Neural cell (in vitro differentiated cells): ENCODE results near the gene ENHO. TPM values are rescaled to one million over a fixed set of nuclear protein-coding genes. Genes with fewer than 3 reads are reported as not detected.

Experiments used
- H2AFZ ChIP-seq: fragments of 200-600, 300-800 bp; sonication (generic), shearing (Covaris generic); 2 replicates; pipeline ENCODE4 v1.6.0; 2014; ENCODE audit warnings: low read depth, mild to moderate bottlenecking, antibody characterized with exemption, low read length, moderate library complexity
- H3F3A ChIP-seq: fragments of 200-600 bp; shearing (Covaris generic); 2 replicates; pipeline ENCODE4 v1.6.1; 2016; ENCODE audit warnings: mild to moderate bottlenecking, moderate library complexity, mixed read lengths, antibody characterized with exemption, low read length; ENCODE audit not compliant: insufficient read depth, poor library complexity, severe bottlenecking
- H3K27ac ChIP-seq: fragments of 200-600, 300-800 bp; sonication (generic), shearing (Covaris generic); 2 replicates; pipeline ENCODE4 v1.5.1; 2014; ENCODE audit warnings: mild to moderate bottlenecking, low read length, moderate library complexity
- H3K27me3 ChIP-seq: fragments of 300-800, 200-600 bp; sonication (generic), shearing (Covaris generic); 2 replicates; pipeline ENCODE4 v1.6.0; 2014; ENCODE audit warnings: mild to moderate bottlenecking, low read depth, low read length, moderate library complexity; ENCODE audit not compliant: insufficient read depth
- H3K36me3 ChIP-seq: fragments of 300-800, 200-600 bp; sonication (generic), shearing (Covaris generic); 2 replicates; pipeline ENCODE4 v1.5.1; 2014; ENCODE audit warnings: mild to moderate bottlenecking, antibody characterized with exemption, low read length, moderate library complexity; ENCODE audit not compliant: insufficient read depth
- H3K4me2 ChIP-seq: fragments of 300-800, 200-600 bp; sonication (generic), shearing (Covaris generic); 2 replicates; pipeline ENCODE4 v1.6.0; 2014; ENCODE audit warnings: mild to moderate bottlenecking, low read length
- H3K4me3 ChIP-seq: fragments of 300-800, 200-600 bp; sonication (generic), shearing (Covaris generic); 2 replicates; pipeline ENCODE4 v1.5.1; 2014; ENCODE audit warnings: mild to moderate bottlenecking, low read length, moderate library complexity
- H3K79me2 ChIP-seq: fragments of 200-600 bp; shearing (Covaris generic); replicated peaks from 2 replicates; pipeline ENCODE4 v1.6.0; 2014; ENCODE audit warnings: mild to moderate bottlenecking, low read length, moderate library complexity; ENCODE audit not compliant: insufficient read depth
- H3K9ac ChIP-seq: fragments of 300-800, 200-600 bp; sonication (generic), shearing (Covaris generic); 2 replicates; pipeline ENCODE4 v1.6.1; 2016; ENCODE audit warnings: mild to moderate bottlenecking, low read length, mixed read lengths
- H3K9me2 ChIP-seq: fragments of 200-600 bp; shearing (Covaris generic); 2 replicates; pipeline ENCODE4 v1.6.1; 2016; ENCODE audit warnings: mild to moderate bottlenecking, low read length, mixed read lengths; ENCODE audit not compliant: insufficient read depth
- H3K9me3 ChIP-seq: fragments of 200-600, 300-800 bp; sonication (generic), shearing (Covaris generic); 2 replicates; pipeline ENCODE4 v1.6.1; 2016; ENCODE audit warnings: mild to moderate bottlenecking, mixed run types, low read length, moderate library complexity, mixed read lengths
- H4K20me1 ChIP-seq: fragments of 200-600 bp; shearing (Covaris generic); 2 replicates; pipeline ENCODE4 v1.6.1; 2016; ENCODE audit warnings: mild to moderate bottlenecking, mixed run types; ENCODE audit not compliant: insufficient read depth
- EP300 ChIP-seq: fragments of 450-650 bp; conservative IDR thresholded peaks from 2 replicates; pipeline ENCODE4 v1.6.1; 2014; ENCODE audit warnings: antibody characterized with exemption, mild to moderate bottlenecking, moderate library complexity; ENCODE audit not compliant: poor library complexity, severe bottlenecking
- EZH2 ChIP-seq: fragments of 200-600, 300-800 bp; shearing (Covaris generic), sonication (generic); IDR thresholded peaks from 2 replicates; pipeline ENCODE4 v1.6.1; 2014; ENCODE audit warnings: antibody characterized with exemption, low read length, borderline replicate concordance, mild to moderate bottlenecking; ENCODE audit not compliant: insufficient read depth, poor library complexity, severe bottlenecking
- MXI1 ChIP-seq: fragments of 450-650 bp; conservative IDR thresholded peaks from 2 replicates; pipeline ENCODE4 v1.6.1; 2014; ENCODE audit warnings: antibody characterized with exemption, mild to moderate bottlenecking; ENCODE audit not compliant: poor library complexity, severe bottlenecking
- POLR2AphosphoS5 ChIP-seq: IDR thresholded peaks from 2 replicates; pipeline ENCODE4 v1.6.1; 2012
- RAD21 ChIP-seq: fragments of 450-650 bp; conservative IDR thresholded peaks from 2 replicates; pipeline ENCODE4 v1.6.1; 2014; ENCODE audit warnings: antibody characterized with exemption, mild to moderate bottlenecking, moderate library complexity
- SMC3 ChIP-seq: fragments of 450-650 bp; conservative IDR thresholded peaks from 2 replicates; pipeline ENCODE4 v1.6.1; 2014; ENCODE audit warnings: antibody characterized with exemption, mild to moderate bottlenecking, moderate library complexity; ENCODE audit not compliant: poor library complexity
- TAF1 ChIP-seq: IDR thresholded peaks from 2 replicates; pipeline ENCODE4 v1.6.1; 2012; ENCODE audit warnings: low read depth
- polyA plus RNA-seq: library from polyadenylated mRNA; depleted of rRNA; stranded (reverse); fragments of >200 nt; gene quantifications from 2 replicates; pipeline ENCODE4 v1.2.3, GENCODE V29; 2014
- TF ChIP-seq, protein P1 (sequence below): IDR thresholded peaks from 2 replicates; pipeline ENCODE4 v1.6.1; 2012; ENCODE audit warnings: borderline replicate concordance
- TF ChIP-seq, protein P2 (sequence below): fragments of 450-650 bp; IDR thresholded peaks from 2 replicates; pipeline ENCODE4 v1.5.1; 2014; ENCODE audit warnings: antibody characterized with exemption, mild to moderate bottlenecking, moderate library complexity; ENCODE audit not compliant: poor library complexity, severe bottlenecking

ENHO gene
- polyA plus RNA-seq, 1 donor from 2014 or later: 172 TPM

DNA sequence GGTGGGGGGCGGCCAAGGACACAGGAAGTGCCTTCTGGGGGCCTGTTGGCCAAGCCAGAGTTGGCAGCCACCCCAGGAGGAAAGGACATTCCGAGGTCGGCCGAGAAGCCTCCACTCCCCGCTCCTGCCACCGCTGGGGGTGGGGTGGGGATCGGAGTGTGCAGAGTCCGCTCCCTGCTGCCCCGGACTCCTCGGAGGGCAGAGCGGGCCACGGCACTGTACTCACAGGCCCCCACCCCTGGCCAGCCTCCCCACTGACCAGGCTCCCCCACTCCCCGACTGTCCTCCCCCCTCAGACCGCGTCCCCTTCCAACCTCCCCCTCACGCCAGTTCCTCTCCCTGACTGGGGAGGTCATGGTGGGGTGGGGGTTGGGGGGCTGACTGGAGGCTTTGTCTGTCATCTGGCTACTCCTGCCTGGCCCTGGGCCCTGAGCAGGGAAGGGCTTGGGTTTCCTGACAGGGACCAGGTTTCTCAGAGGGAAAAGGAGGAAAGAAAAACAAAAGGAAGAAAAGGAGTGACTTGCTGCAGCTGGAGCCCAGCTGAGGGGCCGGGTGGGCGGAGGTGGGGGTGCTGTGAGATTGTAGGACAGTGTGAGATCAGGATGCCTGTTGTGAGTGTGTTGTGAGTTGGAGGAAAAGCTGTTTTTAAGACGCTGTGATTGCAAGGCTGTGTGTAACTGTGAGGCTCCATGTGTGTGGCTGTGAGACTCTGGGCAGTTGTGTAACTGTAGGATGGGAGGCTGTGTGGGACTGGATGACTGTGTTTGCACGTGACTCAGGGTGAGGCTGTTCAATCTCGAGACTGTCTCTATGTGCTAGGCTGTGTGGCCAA lies 37.0 kb upstream of the ENHO start:
- H3K4me3 ChIP-seq: no peak overlapping the region
- peaks cover 8% of the 10 kb centered on the region for H3K36me3 ChIP-seq
- H2AFZ ChIP-seq: no peak overlapping the region
- no peaks in the 10 kb centered on the region for H4K20me1 ChIP-seq
- no peak for TF ChIP-seq MXI1
- TF ChIP-seq, protein P1, sequence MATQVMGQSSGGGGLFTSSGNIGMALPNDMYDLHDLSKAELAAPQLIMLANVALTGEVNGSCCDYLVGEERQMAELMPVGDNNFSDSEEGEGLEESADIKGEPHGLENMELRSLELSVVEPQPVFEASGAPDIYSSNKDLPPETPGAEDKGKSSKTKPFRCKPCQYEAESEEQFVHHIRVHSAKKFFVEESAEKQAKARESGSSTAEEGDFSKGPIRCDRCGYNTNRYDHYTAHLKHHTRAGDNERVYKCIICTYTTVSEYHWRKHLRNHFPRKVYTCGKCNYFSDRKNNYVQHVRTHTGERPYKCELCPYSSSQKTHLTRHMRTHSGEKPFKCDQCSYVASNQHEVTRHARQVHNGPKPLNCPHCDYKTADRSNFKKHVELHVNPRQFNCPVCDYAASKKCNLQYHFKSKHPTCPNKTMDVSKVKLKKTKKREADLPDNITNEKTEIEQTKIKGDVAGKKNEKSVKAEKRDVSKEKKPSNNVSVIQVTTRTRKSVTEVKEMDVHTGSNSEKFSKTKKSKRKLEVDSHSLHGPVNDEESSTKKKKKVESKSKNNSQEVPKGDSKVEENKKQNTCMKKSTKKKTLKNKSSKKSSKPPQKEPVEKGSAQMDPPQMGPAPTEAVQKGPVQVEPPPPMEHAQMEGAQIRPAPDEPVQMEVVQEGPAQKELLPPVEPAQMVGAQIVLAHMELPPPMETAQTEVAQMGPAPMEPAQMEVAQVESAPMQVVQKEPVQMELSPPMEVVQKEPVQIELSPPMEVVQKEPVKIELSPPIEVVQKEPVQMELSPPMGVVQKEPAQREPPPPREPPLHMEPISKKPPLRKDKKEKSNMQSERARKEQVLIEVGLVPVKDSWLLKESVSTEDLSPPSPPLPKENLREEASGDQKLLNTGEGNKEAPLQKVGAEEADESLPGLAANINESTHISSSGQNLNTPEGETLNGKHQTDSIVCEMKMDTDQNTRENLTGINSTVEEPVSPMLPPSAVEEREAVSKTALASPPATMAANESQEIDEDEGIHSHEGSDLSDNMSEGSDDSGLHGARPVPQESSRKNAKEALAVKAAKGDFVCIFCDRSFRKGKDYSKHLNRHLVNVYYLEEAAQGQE: no peak
- TF ChIP-seq SMC3: no peak
- TF ChIP-seq, protein P2, sequence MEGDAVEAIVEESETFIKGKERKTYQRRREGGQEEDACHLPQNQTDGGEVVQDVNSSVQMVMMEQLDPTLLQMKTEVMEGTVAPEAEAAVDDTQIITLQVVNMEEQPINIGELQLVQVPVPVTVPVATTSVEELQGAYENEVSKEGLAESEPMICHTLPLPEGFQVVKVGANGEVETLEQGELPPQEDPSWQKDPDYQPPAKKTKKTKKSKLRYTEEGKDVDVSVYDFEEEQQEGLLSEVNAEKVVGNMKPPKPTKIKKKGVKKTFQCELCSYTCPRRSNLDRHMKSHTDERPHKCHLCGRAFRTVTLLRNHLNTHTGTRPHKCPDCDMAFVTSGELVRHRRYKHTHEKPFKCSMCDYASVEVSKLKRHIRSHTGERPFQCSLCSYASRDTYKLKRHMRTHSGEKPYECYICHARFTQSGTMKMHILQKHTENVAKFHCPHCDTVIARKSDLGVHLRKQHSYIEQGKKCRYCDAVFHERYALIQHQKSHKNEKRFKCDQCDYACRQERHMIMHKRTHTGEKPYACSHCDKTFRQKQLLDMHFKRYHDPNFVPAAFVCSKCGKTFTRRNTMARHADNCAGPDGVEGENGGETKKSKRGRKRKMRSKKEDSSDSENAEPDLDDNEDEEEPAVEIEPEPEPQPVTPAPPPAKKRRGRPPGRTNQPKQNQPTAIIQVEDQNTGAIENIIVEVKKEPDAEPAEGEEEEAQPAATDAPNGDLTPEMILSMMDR: no peak
- no peak for TF ChIP-seq EZH2
- TF ChIP-seq EP300: no peak
- TF ChIP-seq TAF1: no peak
- no peak for TF ChIP-seq RAD21
- no peak for TF ChIP-seq POLR2AphosphoS5
- no peaks in the 10 kb centered on the region for H3K27me3 ChIP-seq
- no peak overlapping the region for H3K4me2 ChIP-seq
- no peak overlapping the region for H3K9ac ChIP-seq
- H3F3A ChIP-seq: no peaks in the 10 kb centered on the region
- H3K9me2 ChIP-seq: no peaks in the 10 kb centered on the region
- no peak overlapping the region for H3K27ac ChIP-seq
- no peaks in the 10 kb centered on the region for H3K79me2 ChIP-seq
- H3K9me3 ChIP-seq: no peaks in the 10 kb centered on the region

DNA sequence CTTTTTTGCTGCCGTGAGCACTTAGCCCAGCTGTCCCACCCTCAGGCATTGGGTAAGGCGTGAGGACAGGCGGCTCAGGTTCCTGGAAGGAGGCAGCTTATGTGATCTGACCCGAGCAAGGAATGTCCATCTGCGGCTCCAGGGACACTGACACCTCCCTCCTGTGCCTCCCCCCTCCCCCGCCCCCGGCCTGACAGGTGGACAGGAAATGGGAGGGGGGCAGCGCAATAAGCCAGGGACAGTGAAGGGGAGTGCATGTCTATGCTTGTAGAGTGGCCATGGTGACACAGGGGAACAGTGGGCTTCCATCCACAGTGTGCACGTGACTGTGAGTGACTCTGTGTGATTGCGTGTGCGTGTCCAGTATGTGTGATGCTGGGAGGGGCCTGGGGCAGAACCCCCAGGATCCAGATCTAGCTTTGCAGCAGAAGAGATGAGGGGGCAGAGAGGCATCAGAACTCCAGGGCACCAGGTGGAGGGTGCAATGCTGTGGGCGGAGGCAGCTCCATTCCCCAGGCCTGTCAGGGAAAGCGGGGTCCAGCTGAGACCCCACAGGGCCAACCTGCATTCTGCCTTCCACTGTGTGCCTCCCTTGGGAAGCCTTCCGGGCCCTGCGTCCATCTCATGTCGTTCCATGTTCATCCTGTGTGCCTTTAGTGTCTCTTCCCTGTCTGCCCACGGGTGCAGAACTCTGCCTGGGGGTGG lies 36.3 kb upstream of the ENHO start:
- Histone ChIP-seq H3K9ac (no peak overlapping the region), H4K20me1 (no peaks in the 10 kb centered on the region), H3K27ac (no peak overlapping the region), H3K79me2 (no peaks in the 10 kb centered on the region), H3K9me2 (no peaks in the 10 kb centered on the region), H3K4me3 (no peak overlapping the region), H3F3A (no peaks in the 10 kb centered on the region), H3K4me2 (no peak overlapping the region), H3K27me3 (no peaks in the 10 kb centered on the region), H3K9me3 (no peaks in the 10 kb centered on the region), H2AFZ (no peak overlapping the region), H3K36me3 (peaks cover 8% of the 10 kb centered on the region)
- TF ChIP-seq, protein P2: no peak
- TF ChIP-seq EP300: no peak
